Uterus (tissue), 2 donors: ENCODE measurements around the gene MIOS.

Experiments used
- POLR2A ChIP-seq, 2 donors: fragments of 450-650 bp; IDR thresholded peaks; one replicate each; pipeline ENCODE4 v1.6.1; 2016; ENCODE audit warnings: antibody characterized with exemption in 2 of 2, mild to moderate bottlenecking in 1 of 2, moderate library complexity in 1 of 2
- TF ChIP-seq, protein P1 (sequence below), 4 experiments: fragments of 200-600 bp in 2 of 4; fragments of 450-650 bp in 2 of 4; sonication (generic) in 2 of 4; IDR thresholded peaks; one replicate each; pipeline ENCODE4 v1.5.1; 2016 to 2019; ENCODE audit warnings: antibody characterized with exemption in 4 of 4, mild to moderate bottlenecking in 2 of 4, moderate library complexity in 1 of 4

DNA sequence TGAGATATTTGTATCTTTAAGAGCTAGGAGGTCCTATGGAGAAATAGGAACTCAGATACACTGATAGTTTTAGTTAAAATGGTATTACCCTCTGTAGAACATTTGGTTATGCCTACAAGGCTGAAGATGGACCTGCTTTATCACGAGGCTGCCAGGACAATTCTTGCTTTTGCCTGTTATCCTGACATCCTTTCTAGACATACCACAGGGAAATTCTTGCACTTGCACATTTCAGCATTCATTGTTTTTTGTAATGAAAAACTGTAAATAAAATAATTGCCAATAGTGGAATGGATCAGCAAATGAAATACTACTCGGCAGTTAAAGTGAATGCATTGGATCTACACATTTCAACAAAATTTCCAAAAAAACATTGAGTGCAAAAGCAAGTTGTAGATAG, 40.7 kb upstream of the MIOS start:
- TF ChIP-seq, protein P1, sequence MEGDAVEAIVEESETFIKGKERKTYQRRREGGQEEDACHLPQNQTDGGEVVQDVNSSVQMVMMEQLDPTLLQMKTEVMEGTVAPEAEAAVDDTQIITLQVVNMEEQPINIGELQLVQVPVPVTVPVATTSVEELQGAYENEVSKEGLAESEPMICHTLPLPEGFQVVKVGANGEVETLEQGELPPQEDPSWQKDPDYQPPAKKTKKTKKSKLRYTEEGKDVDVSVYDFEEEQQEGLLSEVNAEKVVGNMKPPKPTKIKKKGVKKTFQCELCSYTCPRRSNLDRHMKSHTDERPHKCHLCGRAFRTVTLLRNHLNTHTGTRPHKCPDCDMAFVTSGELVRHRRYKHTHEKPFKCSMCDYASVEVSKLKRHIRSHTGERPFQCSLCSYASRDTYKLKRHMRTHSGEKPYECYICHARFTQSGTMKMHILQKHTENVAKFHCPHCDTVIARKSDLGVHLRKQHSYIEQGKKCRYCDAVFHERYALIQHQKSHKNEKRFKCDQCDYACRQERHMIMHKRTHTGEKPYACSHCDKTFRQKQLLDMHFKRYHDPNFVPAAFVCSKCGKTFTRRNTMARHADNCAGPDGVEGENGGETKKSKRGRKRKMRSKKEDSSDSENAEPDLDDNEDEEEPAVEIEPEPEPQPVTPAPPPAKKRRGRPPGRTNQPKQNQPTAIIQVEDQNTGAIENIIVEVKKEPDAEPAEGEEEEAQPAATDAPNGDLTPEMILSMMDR (IDR thresholded peaks at IDR 0.05) = no peak
- TF ChIP-seq POLR2A (IDR thresholded peaks at IDR 0.05) = no peak
